ENCODE data around the gene CASQ1.

GRCh38 chr1:160206421-160207117 lies 16.2 kb downstream of the CASQ1 start:
- TF ChIP-seq POLR2A (IDR thresholded peaks at IDR 0.05; ENCODE audit: low read depth, low read length) (no peak), POLR2AphosphoS5 (IDR thresholded peaks at IDR 0.05; ENCODE audit: low read depth, low read length) (no peak), TAF1 (IDR thresholded peaks at IDR 0.05; ENCODE audit: low read depth, low read length) (no peak), SPI1 (IDR thresholded peaks at IDR 0.05; ENCODE audit: low read depth, low read length) (peak; percentile 86), POU2F2 (IDR thresholded peaks at IDR 0.05; ENCODE audit: low read depth, low read length) (peak; percentile 50; the same call in 1 of the 2 replicates)
